HG03520 (cell line): ENCODE results near the gene BANP.
"Not testable (repeated sequence)": the region's sequence is repeated elsewhere in the genome, so short reads cannot be mapped to it uniquely, and the experiment has no call there.

Source experiments
- ATAC-seq: cut with Tn5 transposase; IDR thresholded peaks from one replicate; pipeline ENCODE4 v1.9.1; 2021; ENCODE audit warnings: mild to moderate bottlenecking, moderate library complexity; ENCODE audit not compliant: unreplicated experiment

Gene BANP, protein sequence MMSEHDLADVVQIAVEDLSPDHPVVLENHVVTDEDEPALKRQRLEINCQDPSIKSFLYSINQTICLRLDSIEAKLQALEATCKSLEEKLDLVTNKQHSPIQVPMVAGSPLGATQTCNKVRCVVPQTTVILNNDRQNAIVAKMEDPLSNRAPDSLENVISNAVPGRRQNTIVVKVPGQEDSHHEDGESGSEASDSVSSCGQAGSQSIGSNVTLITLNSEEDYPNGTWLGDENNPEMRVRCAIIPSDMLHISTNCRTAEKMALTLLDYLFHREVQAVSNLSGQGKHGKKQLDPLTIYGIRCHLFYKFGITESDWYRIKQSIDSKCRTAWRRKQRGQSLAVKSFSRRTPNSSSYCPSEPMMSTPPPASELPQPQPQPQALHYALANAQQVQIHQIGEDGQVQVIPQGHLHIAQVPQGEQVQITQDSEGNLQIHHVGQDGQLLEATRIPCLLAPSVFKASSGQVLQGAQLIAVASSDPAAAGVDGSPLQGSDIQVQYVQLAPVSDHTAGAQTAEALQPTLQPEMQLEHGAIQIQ

DNA sequence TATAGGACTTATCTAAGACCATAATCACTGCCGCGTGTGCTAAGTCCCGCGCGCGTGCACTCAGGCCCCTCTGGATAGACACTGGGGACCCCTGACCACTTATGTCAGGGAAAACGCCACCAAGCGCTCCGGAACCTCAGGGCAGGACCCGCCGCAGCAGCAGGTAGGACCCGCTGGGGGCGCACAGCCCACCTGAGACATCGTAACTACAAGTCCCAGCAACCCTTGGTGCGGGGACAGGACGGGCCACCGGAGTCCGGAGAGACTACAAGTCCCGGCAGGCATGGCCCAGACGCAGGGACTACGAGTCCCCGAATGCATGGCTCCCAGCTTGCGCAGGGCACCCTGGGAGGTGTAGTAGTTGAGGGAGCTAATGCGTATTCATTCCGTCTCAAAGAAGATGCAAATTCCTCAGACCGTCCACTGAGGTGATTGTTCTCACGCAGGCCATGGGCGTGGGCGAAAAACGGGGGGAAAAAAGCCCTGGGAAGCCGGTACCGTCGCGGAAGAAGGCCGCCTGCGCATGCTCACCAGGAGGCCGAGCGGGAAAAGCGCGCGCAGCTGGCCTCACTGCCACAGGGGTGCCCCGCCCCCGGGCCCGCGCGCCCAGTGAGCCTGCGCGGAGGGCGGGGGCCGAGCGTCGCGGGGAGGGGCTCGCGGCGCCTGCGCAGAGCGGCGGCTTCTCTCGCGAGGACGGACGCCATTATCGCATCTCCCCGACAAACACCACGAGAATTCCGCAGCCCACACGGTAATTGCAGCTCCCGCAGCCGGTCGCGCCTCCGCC is at the start of gene BANP:
Gene BANP (plus strand): TSS at position 670 of the 787 bp plus-strand sequence. CDS start 23,682 bp downstream, outside the sequence.
- peak; percentile 86 for ATAC-seq

DNA sequence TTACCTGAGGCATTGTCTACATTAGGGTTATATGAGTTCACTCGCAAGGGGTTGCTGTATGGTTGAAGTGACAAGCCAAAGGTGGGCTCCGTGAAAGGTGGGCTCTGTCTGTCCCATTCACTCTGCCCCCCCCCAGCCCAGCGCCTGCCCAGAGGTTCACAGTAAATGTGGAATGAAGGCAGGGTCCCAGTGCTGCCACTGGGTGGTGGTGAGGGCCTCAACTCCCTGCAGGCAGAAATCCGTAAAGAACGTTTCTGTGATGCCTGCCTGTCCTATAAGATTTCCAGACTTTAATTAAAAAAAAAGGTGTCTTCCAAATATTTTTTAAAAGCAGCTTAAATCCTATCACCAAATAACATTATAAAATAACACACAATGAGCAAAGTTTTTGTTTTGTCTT is 46.3 kb upstream of the BANP start:
- ATAC-seq, result not testable (repeated sequence)

DNA sequence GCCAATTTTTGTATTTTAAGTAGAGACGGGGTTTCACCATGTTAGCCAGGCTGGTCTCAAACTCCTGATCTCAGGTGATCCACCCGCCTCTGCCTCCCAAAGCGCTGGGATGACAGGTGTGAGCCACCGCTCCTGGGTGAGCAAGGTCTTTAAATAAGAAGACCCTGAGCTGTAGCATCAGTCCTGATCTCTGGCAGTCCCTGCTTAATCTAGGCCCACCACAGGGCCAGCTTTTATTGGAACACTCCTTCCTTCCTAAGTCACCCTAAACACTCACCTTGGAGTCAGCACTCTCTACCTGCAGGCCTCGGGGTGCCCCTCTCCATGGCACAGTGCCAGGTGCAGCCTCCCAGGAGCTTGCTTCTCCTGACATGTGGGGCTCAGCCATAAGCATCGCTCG is 45.7 kb upstream of the BANP start:
- not testable (repeated sequence) for ATAC-seq

DNA sequence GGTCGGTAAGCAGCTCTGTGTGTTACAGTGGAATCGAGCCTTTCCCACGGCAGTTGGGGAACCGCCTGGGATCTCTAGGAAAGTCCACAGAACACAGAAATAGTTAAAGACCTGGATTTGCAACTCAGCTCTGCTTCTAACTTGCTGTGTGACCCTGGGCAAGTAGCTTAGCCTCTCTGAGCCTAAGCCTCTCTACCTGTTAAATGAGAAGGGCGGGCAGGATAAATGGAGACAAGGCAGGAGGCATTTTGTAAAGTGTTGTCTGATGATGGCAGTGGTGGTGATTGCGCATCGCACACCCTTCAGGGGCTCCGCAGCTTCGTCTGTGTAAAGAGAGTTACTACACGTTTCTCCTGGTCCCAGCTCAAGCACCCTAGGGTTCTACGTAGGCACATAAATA is 43.1 kb upstream of the BANP start:
- ATAC-seq, result not testable (repeated sequence)

DNA sequence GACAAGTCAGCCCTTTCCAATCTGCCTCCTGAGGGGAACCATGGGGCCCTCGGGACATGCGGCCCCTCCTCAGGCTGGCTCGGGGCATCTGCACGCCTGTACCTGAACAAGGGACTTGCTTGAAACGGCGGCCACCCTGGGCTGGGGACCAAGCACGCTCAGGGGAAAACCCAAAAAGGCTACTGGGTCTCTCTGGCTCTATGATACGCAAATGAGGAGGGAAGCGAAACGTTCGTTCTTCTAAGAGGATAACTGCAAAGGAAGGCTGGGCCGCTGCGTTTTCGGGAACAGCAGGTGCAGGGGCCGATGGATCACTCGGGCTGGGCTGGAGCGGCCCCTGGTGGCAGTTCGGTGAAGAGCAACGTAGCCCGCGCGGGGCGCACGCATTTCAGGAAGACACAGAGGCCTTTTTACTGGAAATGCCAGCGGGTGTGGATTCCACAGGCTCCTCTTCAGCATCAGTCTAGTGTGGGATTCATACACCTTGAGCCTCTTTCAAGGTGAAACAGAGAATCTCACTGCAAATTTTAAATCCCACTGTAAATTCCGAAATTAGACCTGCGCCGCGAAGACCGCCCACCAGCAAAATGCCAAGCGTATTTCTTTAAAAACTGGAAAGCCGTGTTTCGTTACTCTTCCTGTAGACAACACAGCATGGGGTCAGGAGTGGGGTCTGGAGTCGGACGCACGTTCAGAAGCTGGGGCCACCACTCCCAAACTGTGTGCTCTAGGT is 41.9 kb upstream of the BANP start:
- peak; percentile 61 for ATAC-seq

DNA sequence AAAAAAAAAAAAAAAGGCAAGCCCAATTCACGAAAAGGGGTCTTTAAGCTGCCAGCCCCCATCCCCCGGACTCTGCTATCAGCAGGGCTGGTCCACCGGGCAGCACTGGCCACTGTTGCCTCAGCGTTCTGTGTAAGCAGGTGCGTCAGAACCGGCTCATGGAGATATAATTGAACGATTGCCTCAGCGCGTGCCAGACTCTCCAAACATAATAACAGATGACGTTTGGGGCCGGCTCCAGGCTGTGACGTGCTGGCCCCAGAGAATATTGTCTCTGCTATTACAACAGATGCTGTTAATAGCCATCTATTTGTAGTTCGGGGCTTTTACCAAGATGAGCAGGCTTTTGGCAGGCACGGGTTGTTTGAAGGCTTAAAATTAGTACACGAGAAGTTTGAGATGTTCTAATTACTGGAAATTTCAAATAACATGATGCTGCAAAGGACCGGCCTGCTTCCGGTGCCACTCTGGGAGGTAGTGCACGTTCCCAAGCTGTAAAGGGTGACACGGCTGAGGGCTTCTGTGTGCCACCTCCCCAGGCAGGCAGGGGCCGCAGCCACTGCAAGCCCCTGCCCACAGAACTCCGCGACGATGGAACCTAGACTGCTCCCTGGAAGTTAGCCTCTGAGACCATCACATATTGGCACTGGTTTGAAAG is 40.0 kb upstream of the BANP start:
- ATAC-seq, result not testable (repeated sequence)

DNA sequence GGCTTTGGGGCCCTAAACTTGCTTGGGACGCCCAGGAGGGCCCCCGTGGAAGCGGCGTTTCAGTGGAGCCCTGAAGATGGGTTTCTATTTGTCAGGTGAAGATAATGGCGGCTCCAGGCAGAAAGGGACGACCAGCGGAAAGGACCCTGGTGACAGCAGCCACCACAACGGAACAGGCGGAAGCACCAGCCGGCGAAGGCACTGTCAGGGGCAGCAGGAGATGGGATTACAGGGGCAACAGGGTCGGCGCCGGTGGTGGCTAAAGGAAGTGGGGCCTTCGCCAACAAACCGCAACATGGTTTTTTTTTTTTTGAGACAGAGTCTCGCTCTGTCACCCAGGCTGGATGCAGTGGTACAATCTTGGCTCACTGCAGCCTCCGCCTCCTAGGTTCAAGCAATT is 38.5 kb upstream of the BANP start:
- not testable (repeated sequence) for ATAC-seq

DNA sequence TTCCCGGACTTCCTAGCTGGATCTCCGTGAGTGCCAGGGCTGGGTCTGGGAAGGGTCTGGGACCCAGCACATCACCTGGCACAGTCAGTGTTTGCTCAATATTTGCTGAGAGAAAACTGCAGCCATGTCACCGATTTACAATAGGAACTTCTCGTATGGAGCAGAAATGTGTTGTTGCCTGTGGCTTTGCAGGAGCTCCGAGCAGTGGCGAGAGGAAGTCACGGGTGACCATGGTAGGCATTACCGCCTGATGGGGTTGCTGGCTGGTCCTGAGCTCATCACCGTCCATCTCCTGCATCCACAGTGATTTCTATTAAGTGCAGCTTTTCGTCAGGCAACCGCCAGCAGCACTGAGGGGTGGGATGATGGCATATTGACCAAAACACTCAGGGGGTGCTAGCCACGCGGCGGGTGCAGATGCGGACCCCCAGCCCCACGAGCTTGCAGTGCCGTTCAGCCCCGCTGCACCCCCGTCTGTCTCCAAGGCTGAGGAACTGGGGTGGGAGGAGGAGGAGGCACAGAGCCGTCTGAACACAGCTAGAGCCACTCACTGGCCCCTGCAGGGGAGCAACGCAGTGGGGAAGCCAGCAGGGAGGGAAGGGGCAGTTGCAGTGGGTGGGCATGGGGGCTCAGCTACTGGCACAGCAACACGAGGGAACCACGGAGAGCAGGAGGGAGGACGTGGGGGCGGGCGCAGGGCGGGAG is 37.1 kb upstream of the BANP start:
- not testable (repeated sequence) for ATAC-seq

DNA sequence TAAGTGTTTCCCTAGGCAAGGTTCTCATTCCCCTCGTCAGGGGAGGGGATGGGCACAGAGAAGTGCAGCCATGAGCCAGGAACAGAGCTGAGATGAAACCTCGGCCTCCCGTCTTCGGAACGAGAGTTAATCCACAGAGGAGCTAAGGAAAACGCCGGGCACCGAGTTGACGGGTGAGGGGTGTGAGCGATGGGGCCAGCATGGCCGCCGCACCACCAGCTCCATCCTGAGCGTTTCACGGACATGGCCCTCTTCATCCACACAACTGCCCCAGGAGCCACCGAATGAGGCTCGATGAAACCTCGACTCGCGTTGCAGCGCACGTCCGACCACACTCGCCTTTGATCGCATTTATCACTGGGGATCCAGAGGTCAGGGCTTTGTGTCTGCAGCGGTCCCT is 36.4 kb upstream of the BANP start:
- no peak for ATAC-seq

DNA sequence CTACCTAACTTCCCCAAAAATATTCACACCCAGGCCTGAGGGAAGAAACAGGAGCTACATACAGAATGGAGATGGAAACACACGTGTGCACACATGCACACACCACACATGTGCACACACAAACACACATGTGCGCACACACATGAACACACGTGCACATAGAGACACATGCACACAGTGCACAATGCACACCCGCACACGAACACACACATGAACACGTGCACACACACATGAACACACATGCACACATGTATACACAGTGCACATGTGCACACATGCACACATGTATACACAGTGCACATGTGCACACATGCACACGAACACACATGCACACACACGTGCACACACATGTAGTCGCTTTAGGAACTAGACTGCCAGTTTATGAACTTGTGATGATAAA is 33.7 kb upstream of the BANP start:
- no peak for ATAC-seq

DNA sequence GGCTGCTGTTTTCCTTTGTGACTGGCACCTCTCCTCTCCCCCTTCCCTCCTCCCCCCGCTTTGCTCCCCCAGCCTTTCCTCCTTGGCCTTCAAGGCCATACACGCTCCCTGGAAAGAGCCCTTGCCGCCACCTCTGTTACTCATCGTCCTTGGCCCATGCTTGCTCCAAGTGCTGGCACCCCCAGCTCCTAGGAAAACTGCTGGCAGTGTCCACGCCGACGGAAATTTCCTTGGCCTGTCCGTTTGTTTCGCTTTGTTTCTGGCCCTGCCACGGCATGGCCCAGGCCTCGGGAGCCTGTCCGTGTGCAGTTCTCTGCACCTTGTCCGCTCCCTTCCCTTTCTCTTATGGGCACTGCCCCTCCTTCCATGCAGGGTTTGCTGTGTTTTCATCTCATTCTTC is 32.9 kb upstream of the BANP start:
- no peak for ATAC-seq

DNA sequence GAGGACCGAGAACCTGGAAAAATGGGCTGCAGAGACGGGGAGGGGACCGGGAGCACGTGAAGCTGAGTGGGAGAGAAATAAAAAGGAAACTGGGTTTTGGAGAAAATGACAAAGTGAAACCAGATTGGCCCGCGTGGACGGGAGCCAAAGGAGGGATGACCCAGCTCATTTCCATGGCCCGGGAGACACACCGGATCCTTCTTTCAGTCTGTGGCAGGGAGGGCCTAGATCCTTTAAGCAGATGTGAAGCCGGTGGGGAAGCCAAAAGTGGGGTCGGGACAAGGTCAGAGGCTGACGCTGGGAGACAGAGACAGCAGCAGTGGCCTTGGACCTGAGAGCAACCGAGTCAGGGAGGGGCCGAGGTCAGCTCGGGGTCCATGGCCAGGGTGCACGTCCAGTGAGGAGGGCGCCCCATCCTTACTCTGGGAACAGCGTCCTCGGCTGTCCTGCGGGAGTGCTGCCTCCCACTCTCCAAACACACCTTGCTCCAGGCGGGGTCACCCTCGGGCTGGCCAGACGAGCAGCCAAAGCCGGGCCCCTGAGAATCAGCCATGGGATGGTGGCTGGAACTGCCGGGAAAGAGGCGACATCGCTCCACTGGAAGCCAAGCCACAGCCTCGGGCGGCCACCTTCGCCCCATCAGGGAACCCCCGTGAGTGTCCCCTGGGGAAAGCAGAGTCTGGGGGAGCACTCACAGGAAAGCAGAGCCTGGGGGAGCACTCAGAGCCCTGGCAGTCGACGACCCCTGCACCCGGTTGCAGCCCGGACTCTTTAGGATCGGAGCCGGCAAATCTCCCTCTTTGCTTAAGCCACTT is 32.2 kb upstream of the BANP start:
- ATAC-seq, result no peak

DNA sequence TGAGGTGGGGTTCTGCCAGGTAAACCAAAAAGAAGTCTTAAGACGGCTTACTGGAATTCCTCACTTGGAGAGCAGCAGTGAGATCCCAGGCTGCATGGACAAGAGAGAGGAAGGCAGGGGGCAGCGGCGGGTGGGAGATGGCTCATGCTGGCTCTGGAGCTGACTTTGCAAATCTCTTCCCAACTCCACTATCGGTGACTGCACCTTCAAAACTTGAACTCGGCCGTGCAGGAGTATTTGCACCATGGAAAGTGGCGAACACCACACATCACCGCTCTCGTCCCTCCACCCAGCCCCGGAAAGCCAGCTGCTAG is 31.6 kb upstream of the BANP start:
- no peak for ATAC-seq

DNA sequence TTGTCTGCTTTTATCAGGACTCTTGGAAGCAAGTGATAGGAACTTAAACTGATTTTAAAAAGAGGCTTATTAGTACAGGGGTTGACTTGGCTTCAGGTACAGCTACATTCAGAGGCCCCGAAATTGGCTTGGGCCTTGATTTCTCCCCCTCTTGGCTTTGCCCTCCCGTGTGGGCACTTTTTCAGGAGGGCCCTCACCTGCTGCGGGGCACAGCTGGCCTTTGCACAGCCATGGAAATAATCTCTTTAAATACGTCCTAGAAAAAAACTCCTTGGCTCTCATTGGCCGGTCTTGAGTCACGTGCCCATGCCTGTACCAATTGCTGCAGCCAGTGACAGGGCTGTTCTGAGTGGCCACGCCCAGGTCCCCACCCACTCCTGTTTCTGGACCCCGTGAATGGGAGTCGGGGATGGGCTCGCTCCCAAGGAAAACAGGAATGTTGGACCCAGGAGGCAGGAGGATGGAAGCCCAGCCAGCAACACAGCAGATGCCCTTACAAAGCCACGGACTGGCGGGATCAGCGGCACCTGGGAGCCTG is 29.9 kb upstream of the BANP start:
- no peak for ATAC-seq

DNA sequence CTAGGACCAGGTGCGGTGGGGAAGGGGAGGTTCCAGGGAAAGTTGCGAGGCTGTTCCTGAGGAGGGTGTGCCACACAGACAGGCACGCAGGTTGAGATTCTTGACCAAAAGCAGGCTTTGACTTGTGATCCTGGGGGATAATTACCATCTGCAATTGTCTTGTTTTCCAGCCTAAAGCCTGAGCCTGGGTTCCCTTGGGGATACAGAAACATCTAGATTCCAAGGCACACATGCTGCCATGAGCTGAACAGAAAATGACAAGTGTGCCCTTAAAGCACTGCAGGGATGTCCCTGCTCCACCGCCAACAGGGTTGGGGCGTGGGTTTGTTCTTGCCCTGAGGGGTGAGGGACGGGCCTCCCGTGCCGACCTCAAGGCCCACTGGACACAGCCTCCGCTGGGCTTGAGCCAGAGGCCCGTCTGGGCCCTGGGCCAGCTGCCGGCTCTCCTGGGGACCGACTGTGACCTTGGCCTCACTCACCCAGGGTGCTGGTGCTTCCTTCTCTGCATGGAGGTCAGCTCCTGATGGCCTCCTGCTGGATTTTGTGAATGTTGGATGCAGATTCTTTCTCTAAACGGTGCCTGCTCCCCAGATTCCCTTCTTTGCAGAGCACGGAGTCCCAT is 28.9 kb upstream of the BANP start:
- no peak for ATAC-seq

DNA sequence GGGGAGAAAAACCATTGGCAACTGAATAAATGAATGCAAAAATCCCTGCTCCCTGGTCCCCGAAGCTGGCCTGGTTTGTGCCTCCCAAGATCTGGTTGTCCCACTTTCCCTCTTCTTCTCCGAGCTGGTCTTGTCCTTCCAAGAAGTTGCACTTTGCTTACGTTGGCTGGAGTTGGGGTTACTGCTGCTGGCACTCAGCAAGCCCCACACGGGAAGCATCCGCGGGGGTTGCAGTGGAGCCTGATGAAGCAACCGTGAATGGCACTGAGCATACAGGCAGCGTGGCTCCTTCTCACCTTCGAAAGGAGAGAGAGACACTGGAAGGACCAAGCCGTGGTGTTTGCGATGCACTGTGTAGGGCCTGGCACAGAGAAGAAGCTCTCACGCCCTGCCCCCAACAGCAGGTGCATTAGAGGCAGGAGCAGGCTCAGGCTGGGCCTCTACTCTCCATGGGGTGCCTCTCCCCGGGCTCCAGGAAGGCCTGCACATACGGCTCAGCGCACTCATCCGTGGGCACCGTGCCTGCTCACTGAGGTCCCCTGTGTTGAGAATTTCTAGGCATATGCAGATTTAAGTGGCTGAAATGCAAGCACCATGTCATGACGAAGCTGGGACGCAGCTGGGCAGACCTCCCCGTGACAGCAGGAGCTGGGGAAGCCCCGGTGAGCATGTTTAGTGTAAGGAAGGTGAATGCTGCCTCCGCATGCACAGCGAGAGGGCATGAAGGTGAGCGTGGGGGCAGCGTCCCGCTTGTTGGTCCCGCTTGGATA is 27.0 kb upstream of the BANP start:
- ATAC-seq, result no peak

DNA sequence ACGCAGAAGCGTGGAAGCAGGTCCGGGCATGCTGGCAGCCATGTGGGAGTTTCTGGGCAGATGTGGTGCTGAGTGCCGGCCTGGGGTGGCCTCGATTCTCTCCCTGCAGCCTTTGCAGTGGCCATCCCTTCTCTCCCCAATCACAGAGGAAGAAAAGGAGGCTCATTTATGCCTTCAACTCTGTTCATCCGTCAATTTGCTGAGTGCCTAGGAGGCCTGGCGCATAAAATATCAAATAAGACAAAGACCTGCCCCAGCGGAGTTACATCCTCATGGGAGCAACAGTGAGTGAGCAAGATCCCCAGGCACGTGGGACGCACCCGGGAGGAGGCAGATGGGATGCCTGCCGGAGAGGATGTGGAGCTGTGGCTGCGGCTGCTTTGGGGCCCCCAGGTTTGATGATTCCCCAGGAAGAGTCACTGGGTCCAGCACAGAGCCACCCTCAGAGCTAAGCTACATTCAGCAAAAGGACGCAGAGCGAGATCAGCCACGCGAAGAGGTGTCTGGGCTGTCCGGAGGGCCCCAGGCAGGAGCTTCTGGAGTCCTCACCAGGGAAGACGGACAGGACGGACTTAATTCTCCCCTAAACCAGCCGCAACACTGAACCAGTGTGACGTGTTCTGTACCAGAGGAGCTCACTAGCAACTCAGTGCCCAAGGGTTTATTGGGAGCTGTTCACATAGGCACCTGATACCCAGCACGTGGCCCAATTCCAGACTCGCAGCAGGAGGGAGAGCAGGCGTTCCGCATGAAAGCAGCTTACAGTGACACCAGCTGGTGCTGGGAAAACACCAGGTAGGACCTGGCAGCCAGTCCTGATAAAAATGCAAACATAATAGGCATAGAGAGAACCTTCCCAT is 26.2 kb upstream of the BANP start:
- no peak for ATAC-seq
